Measurements from ENCODE around the gene SPECC1L.
A peak's percentile ranks its signal among the peaks of the same experiment; 100 is the strongest.

Gene SPECC1L

DNA sequence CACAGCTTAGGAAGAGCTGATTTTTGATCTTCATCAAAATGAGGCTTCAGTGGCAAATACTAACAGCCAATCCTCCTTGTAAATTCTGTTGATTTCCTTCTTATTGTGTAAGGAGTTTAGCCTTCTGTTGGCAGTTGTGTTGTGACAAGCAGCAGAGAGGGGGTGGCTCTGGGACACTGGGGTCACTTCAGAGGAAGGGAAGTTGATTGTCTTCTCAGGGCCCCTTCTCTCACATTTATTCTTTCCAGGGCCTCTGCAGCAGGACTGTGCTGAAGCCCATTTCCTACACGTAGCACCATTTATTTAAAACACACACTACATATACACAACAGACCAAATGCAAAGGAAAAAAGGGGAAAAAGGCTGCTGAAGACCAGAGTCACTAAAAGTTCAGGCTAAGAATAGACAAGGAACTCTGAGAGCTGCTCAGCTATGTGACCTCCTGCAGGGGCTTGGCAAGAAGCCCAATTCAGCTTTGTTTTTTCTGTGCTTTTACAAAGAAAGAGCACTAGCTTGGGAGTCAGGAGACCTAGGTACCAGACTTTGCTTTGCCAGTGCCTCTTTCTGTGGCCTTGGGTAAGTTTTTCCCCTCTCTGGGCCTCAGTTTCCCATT lies 196.2 kb downstream of the SPECC1L start:
- DNase-seq, result peak in 4 of 58 donors; percentile 3 to 13 (median 6)

DNA sequence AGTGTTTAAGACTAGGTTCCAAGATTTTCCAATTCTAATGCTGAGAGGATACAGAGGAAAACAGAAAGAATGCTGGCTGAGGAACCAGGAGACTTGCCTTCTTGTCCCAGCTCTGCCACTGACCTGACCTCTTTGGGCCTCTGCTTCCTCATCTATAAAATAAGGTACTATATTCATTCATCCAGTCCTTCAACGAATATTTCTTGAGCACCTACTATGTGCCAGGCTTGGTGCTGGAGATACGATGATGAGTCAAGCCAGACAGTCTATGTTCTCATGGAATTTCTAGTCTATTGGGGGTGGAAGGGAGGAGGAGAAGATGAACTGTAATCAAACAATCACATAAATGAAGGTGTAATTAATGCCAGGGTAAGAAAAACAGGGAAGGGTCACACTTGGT lies 196.7 kb downstream of the SPECC1L start:
- DNase-seq, result no peak
